Right hindlimb (tissue), 1 donor: ENCODE measurements around the gene ITPR2.
"Not testable (repeated sequence)": the region's sequence is repeated elsewhere in the genome, so short reads cannot be mapped to it uniquely, and the experiment has no call there.

ENCODE experiments used
- DNase-seq: peaks from one replicate; pipeline ENCODE4 v3.0.0-alpha.2; 2018

ITPR2 gene

GRCh38 chr12:26832822-26833742 is at the start of gene ITPR2:
ITPR2 (minus strand) TSS chr12:26833194; CDS start chr12:26832781, 413 bp downstream.
- DNase-seq: peak; percentile 92

GRCh38 chr12:26880625-26881024 is 47.6 kb upstream of the ITPR2 start:
- DNase-seq: no peak

- DNase-seq: peak; percentile 80
Observed at GRCh38 chr12:26878661-26879119, 45.7 kb upstream of the ITPR2 start.

GRCh38 chr12:26874501-26875296 is 41.7 kb upstream of the ITPR2 start:
- no peak for DNase-seq

- DNase-seq: no peak
Observed at GRCh38 chr12:26872625-26873024, 39.6 kb upstream of the ITPR2 start.

- DNase-seq: no peak
Observed at GRCh38 chr12:26871985-26872384, 39.0 kb upstream of the ITPR2 start.

- no peak for DNase-seq
Observed at GRCh38 chr12:26870491-26871419, 37.8 kb upstream of the ITPR2 start.

- DNase-seq: no peak
Observed at GRCh38 chr12:26869908-26870459, 37.0 kb upstream of the ITPR2 start.

- no peak for DNase-seq
Observed at GRCh38 chr12:26869104-26869494, 36.1 kb upstream of the ITPR2 start.

- DNase-seq: no peak
Observed at GRCh38 chr12:26868447-26869103, 35.6 kb upstream of the ITPR2 start.

GRCh38 chr12:26867080-26867479 is 34.1 kb upstream of the ITPR2 start:
- no peak for DNase-seq

- no peak for DNase-seq
Observed at GRCh38 chr12:26863515-26863914, 30.5 kb upstream of the ITPR2 start.

GRCh38 chr12:26862787-26863186 is 29.8 kb upstream of the ITPR2 start:
- DNase-seq: not testable (repeated sequence)

GRCh38 chr12:26861690-26862089 is 28.7 kb upstream of the ITPR2 start:
- no peak for DNase-seq

GRCh38 chr12:26857465-26858176 is 24.6 kb upstream of the ITPR2 start:
- DNase-seq: no peak

GRCh38 chr12:26855337-26855736 is 22.3 kb upstream of the ITPR2 start:
- no peak for DNase-seq

GRCh38 chr12:26854031-26854390 is 21.0 kb upstream of the ITPR2 start:
- no peak for DNase-seq

- DNase-seq: peak; percentile 72
Observed at GRCh38 chr12:26853303-26854030, 20.5 kb upstream of the ITPR2 start.

GRCh38 chr12:26851031-26851809 is 18.2 kb upstream of the ITPR2 start:
- DNase-seq: no peak
